IMR-90 (cell line): ENCODE measurements around the gene NCBP2. TPM values are rescaled to one million over a fixed set of nuclear protein-coding genes. Genes with fewer than 3 reads are reported as not detected.

Experiments used
- ATAC-seq: fragments of 200-7000 bp; cut with Tn5 transposase; 2 replicates; pipeline ENCODE4 v1.9.1; 2020; ENCODE audit warnings: low read depth, mild to moderate bottlenecking, moderate library complexity
- BruUV-seq: library from RNA; stranded (reverse); fragments of 400-500 nt; replicated peaks from 2 replicates; lab custom pipeline; 2021; lab: Mats Ljungman, UMichigan
- CTCF ChIA-PET: fragments of 300-600 bp; formaldehyde crosslinking; extraction: SDS; loops from one replicate; lab custom pipeline; 2021; ENCODE audit warnings: antibody characterized with exemption; lab: Yijun Ruan, JAX
- POLR2A ChIA-PET: fragments of 300-600 bp; sonication (Branson Sonifier 250); formaldehyde crosslinking; loops from one replicate; lab custom pipeline; 2022; ENCODE audit warnings: antibody characterized with exemption; ENCODE audit not compliant: unreplicated experiment; lab: Charles Lee
- DNase-seq: peaks from one replicate; pipeline ENCODE4 v3.0.0; 2013
- H2AFZ ChIP-seq: replicated peaks from 2 replicates; pipeline ENCODE3; 2013; ENCODE audit warnings: low read length, mild to moderate bottlenecking; ENCODE audit not compliant: poor library complexity
- H2AK5ac ChIP-seq: 2 replicates; pipeline ENCODE4 v1.6.1; 2013; ENCODE audit warnings: low read depth, low read length, inconsistent platforms
- H2AK9ac ChIP-seq: replicated peaks from 2 replicates; pipeline ENCODE3; 2013; ENCODE audit warnings: mild to moderate bottlenecking, low read depth, low read length, moderate library complexity; ENCODE audit not compliant: poor library complexity
- H2BK120ac ChIP-seq: 2 replicates; pipeline ENCODE4 v1.6.1; 2013; ENCODE audit warnings: low read depth, low read length, inconsistent platforms
- H2BK15ac ChIP-seq: 3 replicates; pipeline ENCODE4 v1.6.1; 2013; ENCODE audit warnings: low read depth, low read length, inconsistent platforms
- H2BK20ac ChIP-seq: 2 replicates; pipeline ENCODE4 v1.6.1; 2013; ENCODE audit warnings: low read depth, mild to moderate bottlenecking, inconsistent platforms, low read length, moderate library complexity
- H2BK5ac ChIP-seq: 2 replicates; pipeline ENCODE4 v1.6.1; 2013; ENCODE audit warnings: mild to moderate bottlenecking, low read depth, low read length, inconsistent platforms; ENCODE audit not compliant: poor library complexity, severe bottlenecking
- H3K14ac ChIP-seq: replicated peaks from 2 replicates; pipeline ENCODE4 v1.6.1; 2013; ENCODE audit warnings: low read depth, low read length, inconsistent platforms
- H3K18ac ChIP-seq: 2 replicates; pipeline ENCODE4 v1.6.1; 2013; ENCODE audit warnings: low read depth, low read length, control low read depth
- H3K23ac ChIP-seq: 2 replicates; pipeline ENCODE4 v1.6.1; 2013; ENCODE audit warnings: low read depth, low read length, inconsistent platforms
- H3K27ac ChIP-seq: 2 replicates; pipeline ENCODE4 v1.5.1; 2013; ENCODE audit warnings: mild to moderate bottlenecking, control low read depth, low read length; ENCODE audit not compliant: insufficient read depth
- H3K27me3 ChIP-seq: 2 replicates; pipeline ENCODE4 v1.6.1; 2013; ENCODE audit warnings: low read length; ENCODE audit not compliant: control insufficient read depth, insufficient read depth
- H3K36me3 ChIP-seq: 2 replicates; pipeline ENCODE4 v1.6.1; 2013; ENCODE audit warnings: low read length, mixed read lengths; ENCODE audit not compliant: control insufficient read depth, insufficient read depth
- H3K4ac ChIP-seq: 2 replicates; pipeline ENCODE4 v1.6.1; 2013; ENCODE audit warnings: low read depth, low read length, inconsistent platforms
- H3K4me1 ChIP-seq: 2 replicates; pipeline ENCODE4 v1.6.1; 2013; ENCODE audit warnings: low read length, mixed read lengths; ENCODE audit not compliant: control insufficient read depth, insufficient read depth
- H3K4me2 ChIP-seq: 2 replicates; pipeline ENCODE4 v1.6.1; 2013; ENCODE audit warnings: low read depth, mild to moderate bottlenecking, control low read depth, low read length, moderate library complexity
- H3K4me3 ChIP-seq: 2 replicates; pipeline ENCODE4 v1.5.1; 2013; ENCODE audit warnings: low read depth, mild to moderate bottlenecking, control low read depth, low read length, moderate library complexity; ENCODE audit not compliant: insufficient read depth
- H3K56ac ChIP-seq: 2 replicates; pipeline ENCODE4 v1.6.1; 2013; ENCODE audit warnings: low read length, inconsistent platforms; ENCODE audit not compliant: insufficient read depth; ENCODE audit errors: extremely low read depth
- H3K79me1 ChIP-seq, 2 experiments: 2 replicates each; pipeline ENCODE4 v1.6.1; 2013; ENCODE audit warnings: low read length in 2 of 2, inconsistent platforms in 1 of 2, low read depth in 1 of 2
- H3K9ac ChIP-seq: 2 replicates; pipeline ENCODE4 v1.6.1; 2013; ENCODE audit warnings: low read depth, low read length, control low read depth
- H3K9me1 ChIP-seq: 2 replicates; pipeline ENCODE4 v1.6.1; 2013; ENCODE audit warnings: low read length, inconsistent platforms; ENCODE audit not compliant: insufficient read depth
- H3K9me3 ChIP-seq: 2 replicates; pipeline ENCODE4 v1.6.1; 2013; ENCODE audit warnings: low read length; ENCODE audit not compliant: control insufficient read depth, insufficient read depth
- H4K20me1 ChIP-seq: 2 replicates; pipeline ENCODE4 v1.6.1; 2013; ENCODE audit warnings: low read length, inconsistent platforms; ENCODE audit not compliant: insufficient read depth
- H4K5ac ChIP-seq: 2 replicates; pipeline ENCODE4 v1.6.1; 2013; ENCODE audit warnings: mild to moderate bottlenecking, low read depth, low read length, control low read depth
- H4K8ac ChIP-seq, 2 experiments: 2 replicates each; pipeline ENCODE4 v1.6.1; 2013; ENCODE audit warnings: low read depth in 2 of 2, low read length in 2 of 2, control low read depth in 1 of 2, inconsistent platforms in 1 of 2
- H4K91ac ChIP-seq: 2 replicates; pipeline ENCODE4 v1.6.1; 2013; ENCODE audit warnings: low read depth, low read length, inconsistent platforms; ENCODE audit not compliant: insufficient read depth
- MAFK ChIP-seq: IDR thresholded peaks from 2 replicates; pipeline ENCODE4 v1.6.1; 2012; ENCODE audit warnings: low read depth, low read length, improper control_type of control experiment
- RCOR1 ChIP-seq: IDR thresholded peaks from 2 replicates; pipeline ENCODE4 v1.6.1; 2012; ENCODE audit warnings: mild to moderate bottlenecking, low read length, improper control_type of control experiment; ENCODE audit not compliant: insufficient replicate concordance
- SMC3 ChIP-seq: fragments of 150-350 bp; IDR thresholded peaks from 2 replicates; pipeline ENCODE4 v1.6.1; 2016; ENCODE audit warnings: low read depth, mild to moderate bottlenecking, antibody characterized with exemption, low read length, moderate library complexity
- WGBS, 2 experiments: methylation state at CpG; one replicate each; pipeline versions ENCODE4 v1.1.5 to v1.1.7; 2013; ENCODE audit warnings: missing lambda C conversion rate in 2 of 2; ENCODE audit not compliant: insufficient read length in 1 of 2; ENCODE audit errors: extremely low coverage in 2 of 2; 5-methylcytosine and 5-hydroxymethylcytosine counted together
- dilution Hi-C: fragments of 300-500 bp; cut with HindIII; formaldehyde crosslinking; loops from one replicate; pipeline ENCODE4 v1.14.3; 2018; ENCODE audit warnings: low sequenced_read_pairs; ENCODE audit not compliant: unreplicated experiment
- in situ Hi-C: fragments of 300-500 bp; cut with MboI; formaldehyde crosslinking; loops from 3 replicates; pipeline ENCODE4 v1.14.3; 2019; ENCODE audit warnings: low sequenced_read_pairs, inconsistent platforms, mixed read lengths
- intact Hi-C: fragments of 100-400 bp; cut with micrococcal nuclease; formaldehyde crosslinking; loops from 2 replicates; pipeline ENCODE4 v1.10.0; 2022
- polyA plus RNA-seq, 3 experiments: library from polyadenylated mRNA; depleted of rRNA; stranded (reverse); fragments of >200 nt; gene quantifications; 2 replicates each; pipeline ENCODE4 v1.2.3, GENCODE V29; 2012; ENCODE audit warnings: low replicate concordance in 1 of 3
- total RNA-seq: library from RNA; depleted of rRNA; stranded (reverse); fragments of >200 nt; gene quantifications from 2 replicates; pipeline ENCODE4 v1.2.3, GENCODE V29; 2012

The NCBP2 gene
- total and polyA plus RNA-seq, 2 of the 4 experiments (the other 2 are of a cell fraction), result 42.8 to 73.6 TPM

- Histone ChIP-seq H3K4me1 (peaks cover 4% of the 10 kb centered on the region), H3K18ac (no peak overlapping the region), H4K20me1 (no peaks in the 10 kb centered on the region), H4K8ac (no peak overlapping the region), H2BK5ac (no peak overlapping the region), H3K4ac (no peak overlapping the region), H3K79me1 (no peaks in the 10 kb centered on the region), H3K9ac (no peak overlapping the region), H3K36me3 (no peaks in the 10 kb centered on the region), H3K56ac (no peak overlapping the region), H4K5ac (no peak overlapping the region), H3K27ac (no peak overlapping the region), H3K4me3 (no peak overlapping the region), H2BK15ac (no peak overlapping the region), H2BK20ac (no peak overlapping the region), H3K14ac (no peak overlapping the region), H2BK120ac (no peak overlapping the region), H2AK9ac (peak overlapping the region; percentile 24), H3K4me2 (no peak overlapping the region), H3K9me1 (no peaks in the 10 kb centered on the region), H2AK5ac (no peak overlapping the region), H3K27me3 (peaks cover 50% of the 10 kb centered on the region), H3K23ac (no peak overlapping the region), H2AFZ (no peak overlapping the region), H4K91ac (no peak overlapping the region), H3K9me3 (no peaks in the 10 kb centered on the region)
- CTCF ChIA-PET, result no interaction called here
- TF ChIP-seq RCOR1 (no peak), MAFK (no peak), SMC3 (no peak)
- in situ Hi-C loops, result loop anchor here (25.0 kb wide), 1 partner anchor 353 kb away; no protein-coding TSS in a partner anchor
- no peak for ATAC-seq
- POLR2A ChIA-PET, result no interaction called here
- dilution Hi-C loops, result no loop called here
- no TSS peak for BruUV-seq
- DNase-seq, result no peak
- WGBS, 2 experiments, result no CpG with 5 or more reads among the region's 10 CpGs
- intact Hi-C loops, result no loop called here
Measured at GRCh38 chr3:196965804-196966173, 23.5 kb upstream of the NCBP2 start.
